Naive B cell (primary cell): ENCODE results near the gene ARHGAP10. TPM values are rescaled to one million over a fixed set of nuclear protein-coding genes. Genes with fewer than 3 reads are reported as not detected.

Experiments
- ATAC-seq, 2 donors: fragments of 150-1000 bp; cut with Tn5 transposase; 2 replicates each; pipeline ENCODE4 v1.10.0; 2021; ENCODE audit warnings: low read depth in 2 of 2, mild to moderate bottlenecking in 2 of 2, moderate library complexity in 2 of 2
- DNase-seq: peaks from one replicate; pipeline ENCODE4 v3.0.0; 2022
- H3K27ac Mint-ChIP-seq, 6 donors: one replicate each; pipeline ENCODE4 v1.8.0; 2020 to 2022; ENCODE audit warnings: mild to moderate bottlenecking in 6 of 6, mixed read lengths in 6 of 6, moderate library complexity in 5 of 6, inconsistent platforms in 2 of 6
- H3K27me3 Mint-ChIP-seq, 3 donors: one replicate each; pipeline ENCODE4 v1.8.0; 2021 to 2022; ENCODE audit warnings: mixed read lengths in 3 of 3, mild to moderate bottlenecking in 1 of 3
- H3K36me3 Mint-ChIP-seq, 2 donors: one replicate each; pipeline ENCODE4 v1.8.0; 2020 to 2022; ENCODE audit warnings: mixed read lengths in 2 of 2, inconsistent platforms in 1 of 2, mild to moderate bottlenecking in 1 of 2
- H3K4me1 Mint-ChIP-seq, 3 donors: one replicate each; pipeline ENCODE4 v1.8.0; 2020 to 2022; ENCODE audit warnings: mixed read lengths in 3 of 3, inconsistent platforms in 1 of 3, mild to moderate bottlenecking in 1 of 3, moderate library complexity in 1 of 3
- H3K4me3 Mint-ChIP-seq, 8 donors: one replicate each; pipeline ENCODE4 v1.8.0; 2020 to 2022; ENCODE audit warnings: mild to moderate bottlenecking in 8 of 8, mixed read lengths in 8 of 8, moderate library complexity in 8 of 8, inconsistent platforms in 2 of 8
- H3K9me3 Mint-ChIP-seq, 7 donors: one replicate each; pipeline ENCODE4 v1.8.0; 2020 to 2022; ENCODE audit warnings: mixed read lengths in 7 of 7, mild to moderate bottlenecking in 5 of 7, inconsistent platforms in 2 of 7, moderate library complexity in 1 of 7
- polyA plus RNA-seq, 6 donors: library from polyadenylated mRNA; unstranded; fragments of 300-500 nt; fragmentation: Illumina TruSeq; gene quantifications; one replicate each; pipeline ENCODE4 v1.2.3, GENCODE V29; 2021; ENCODE audit warnings: low read depth in 6 of 6

ARHGAP10 gene
- polyA plus RNA-seq, 6 donors from 2014 or later = 0.26 TPM; not detected in 5

GRCh38 chr4:148116969-148117368 lies 385.1 kb downstream of the ARHGAP10 start:
- H3K4me1 Mint-ChIP-seq = peaks cover 0 to 6% (median 0%) of the 10 kb centered on the region in 3 donors
- no peak overlapping the region for H3K27ac Mint-ChIP-seq
- peaks cover 46 to 59% of the 10 kb centered on the region in 2 donors for H3K36me3 Mint-ChIP-seq

GRCh38 chr4:148118179-148118578 lies 386.3 kb downstream of the ARHGAP10 start:
- H3K36me3 Mint-ChIP-seq = peaks cover 58% of the 10 kb centered on the region in 2 donors
- no peak overlapping the region for H3K4me3 Mint-ChIP-seq
- no peak for ATAC-seq
- H3K27ac Mint-ChIP-seq = no peak overlapping the region
- H3K27me3 Mint-ChIP-seq = no peaks in the 10 kb centered on the region
- DNase-seq = no peak
- H3K4me1 Mint-ChIP-seq = peaks cover 0 to 6% (median 0%) of the 10 kb centered on the region in 3 donors
- H3K9me3 Mint-ChIP-seq = peaks cover 2 to 23% (median 8%) of the 10 kb centered on the region in 7 donors

More at GRCh38 chr4:148116969-148117368, 385.1 kb downstream of the ARHGAP10 start:
- H3K4me3 Mint-ChIP-seq = no peak overlapping the region
- H3K9me3 Mint-ChIP-seq = peaks cover 0 to 11% (median under 1%) of the 10 kb centered on the region in 7 donors
- ATAC-seq = no peak
- H3K27me3 Mint-ChIP-seq = no peaks in the 10 kb centered on the region
- no peak for DNase-seq

- peaks cover 0 to 6% (median 4%) of the 10 kb centered on the region in 3 donors for H3K4me1 Mint-ChIP-seq
- peak overlapping the region in 1 of 8 donors; percentile 25 for H3K4me3 Mint-ChIP-seq
- DNase-seq (no peak), ATAC-seq (no peak)
- no peaks in the 10 kb centered on the region for H3K27me3 Mint-ChIP-seq
- peaks cover 58 to 62% of the 10 kb centered on the region in 2 donors for H3K36me3 Mint-ChIP-seq
- H3K9me3 Mint-ChIP-seq = peaks cover 6 to 27% (median 13%) of the 10 kb centered on the region in 7 donors
- H3K27ac Mint-ChIP-seq = peak overlapping the region in 1 of 6 donors; percentile 68
These were observed 386.7 kb downstream of the ARHGAP10 start for GRCh38 chr4:148118633-148119032.

- no peak overlapping the region for H3K27ac Mint-ChIP-seq
- H3K4me3 Mint-ChIP-seq = no peak overlapping the region
- H3K27me3 Mint-ChIP-seq = no peaks in the 10 kb centered on the region
- peaks cover 57 to 63% of the 10 kb centered on the region in 2 donors for H3K36me3 Mint-ChIP-seq
- H3K4me1 Mint-ChIP-seq = peaks cover 0 to 6% (median 4%) of the 10 kb centered on the region in 3 donors
- ATAC-seq = no peak
- H3K9me3 Mint-ChIP-seq = peaks cover 11 to 43% (median 26%) of the 10 kb centered on the region in 7 donors
- DNase-seq = no peak
These were observed 388.3 kb downstream of the ARHGAP10 start for GRCh38 chr4:148120216-148120615.

Other genes with a start within 250 kb of the ARHGAP10 start
- gene TMEM184C, start 114.7 kb upstream of the ARHGAP10 start, polyA plus RNA-seq = 10 to 100 TPM in 5 of 6 donors, 1 to 10 TPM in 1; 3.0 to 29.7 (median 18.4) TPM
- gene PRMT9, start 47.9 kb upstream of the ARHGAP10 start, polyA plus RNA-seq = 1 to 10 TPM in 5 of 6 donors, under 1 TPM in 1; 0.55 to 5.7 (median 4.8) TPM